T1000 (cell line): ENCODE measurements around the gene SORL1-AS1.

ENCODE experiments used
- DNase-seq: peaks from one replicate; lab custom pipeline; 2025; ENCODE audit warnings: mixed read lengths; lab: John Stamatoyannopoulos, UW

Gene SORL1-AS1

GRCh38 chr11:121391914-121392313, 60.9 kb downstream of the SORL1-AS1 start:
- DNase-seq = no peak

GRCh38 chr11:121389651-121390050, 63.1 kb downstream of the SORL1-AS1 start:
- no peak for DNase-seq
